A549 (cell line): ENCODE measurements around the gene NRXN3.

Source experiments
- CBX8 ChIP-seq: fragments of 200-600 bp; sonication (generic); IDR thresholded peaks from 2 replicates; pipeline ENCODE4 v1.6.1; 2016
- CTCF ChIP-seq: fragments of >200 bp; sonication (Bioruptor Twin); formaldehyde crosslinking; IDR thresholded peaks from 3 replicates; pipeline ENCODE4 v1.5.1; 2016
- ESRRA ChIP-seq: fragments of 150-350 bp; IDR thresholded peaks from 2 replicates; pipeline ENCODE4 v1.6.1; 2014; ENCODE audit warnings: mild to moderate bottlenecking, low read length, borderline replicate concordance
- HOXA7 ChIP-seq: fragments of 250-450 bp; sonication (Bioruptor Pico); IDR thresholded peaks from 2 replicates; pipeline ENCODE4 v1.5.0; 2020; ENCODE audit warnings: mild to moderate bottlenecking, moderate library complexity
- JUN ChIP-seq, 2 experiments: fragments of >200 bp; sonication (Bioruptor Twin); formaldehyde crosslinking; IDR thresholded peaks; 2 replicates in 1 of 2; 3 replicates in 1 of 2; pipeline ENCODE4 v1.6.1; 2016 to 2017
- MAX ChIP-seq: IDR thresholded peaks from 2 replicates; pipeline ENCODE4 v1.6.1; 2012
- MYC ChIP-seq: IDR thresholded peaks from 2 replicates; pipeline ENCODE4 v1.6.1; 2012; ENCODE audit warnings: mild to moderate bottlenecking, inconsistent platforms, low read length, improper control_type of control experiment, borderline replicate concordance
- REST ChIP-seq: fragments of 200-600 bp; sonication (generic); IDR thresholded peaks from 2 replicates; pipeline ENCODE4 v1.6.1; 2016; ENCODE audit warnings: antibody characterized with exemption, mild to moderate bottlenecking, moderate library complexity
- SMC3 ChIP-seq: fragments of >200 bp; sonication (Bioruptor Twin); formaldehyde crosslinking; IDR thresholded peaks from 3 replicates; pipeline ENCODE4 v1.6.1; 2018; ENCODE audit warnings: inconsistent platforms
- TFCP2L1 ChIP-seq: fragments of 250-450 bp; sonication (Bioruptor Pico); IDR thresholded peaks from 2 replicates; pipeline ENCODE4 v1.5.0; 2021; ENCODE audit warnings: mild to moderate bottlenecking
- USF2 ChIP-seq: fragments of 450-650 bp; IDR thresholded peaks from 2 replicates; pipeline ENCODE4 v1.6.1; 2014; ENCODE audit warnings: antibody characterized with exemption

GRCh38 chr14:79037593-79037992 is 867.4 kb downstream of the NRXN3 start:
- no peak for TF ChIP-seq CBX8
- no peak for TF ChIP-seq ESRRA
- no peak for TF ChIP-seq CTCF
- no peak for TF ChIP-seq MAX
- TF ChIP-seq SMC3 = no peak
- no peak for TF ChIP-seq HOXA7 (CRISPR knock-in tag)
- no peak for TF ChIP-seq USF2
- TF ChIP-seq REST = no peak
- no peak for TF ChIP-seq MYC
- TF ChIP-seq JUN (IDR thresholded peaks at IDR 0.05) = no peak
- TF ChIP-seq TFCP2L1 (CRISPR knock-in tag) = no peak
